Body of pancreas (tissue), 4 donors: ENCODE results near the gene SLCO6A1.

Source experiments
- CTCF ChIP-seq, 7 experiments: fragments of 450-650 bp in 4 of 7; fragments of 200-600 bp in 3 of 7; sonication (generic) in 3 of 7; IDR thresholded peaks; one replicate each; pipeline ENCODE4 v1.5.1; 2016 to 2019; ENCODE audit warnings: antibody characterized with exemption in 7 of 7
- POLR2A ChIP-seq, 3 donors: fragments of 450-650 bp; IDR thresholded peaks; one replicate each; pipeline ENCODE4 v1.6.1; 2016; ENCODE audit warnings: antibody characterized with exemption in 3 of 3, mild to moderate bottlenecking in 2 of 3

DNA sequence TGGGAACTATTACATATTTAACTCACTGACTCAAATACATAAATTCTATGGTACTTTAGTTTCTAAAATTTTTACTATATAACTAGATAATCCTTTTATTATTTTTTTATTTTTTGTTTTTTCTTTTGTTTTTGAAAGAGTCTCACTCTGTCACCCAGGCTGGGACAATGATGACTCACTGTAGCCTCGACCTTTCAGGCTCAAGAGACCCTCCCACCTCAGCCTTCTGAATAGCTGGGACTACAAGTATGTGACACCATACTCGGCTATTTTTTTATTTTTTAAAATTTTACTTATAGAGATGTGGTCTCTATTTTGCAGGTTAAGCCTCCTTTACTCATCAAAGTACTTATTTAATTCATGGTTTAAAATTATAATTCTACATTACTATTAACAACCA is 110.6 kb downstream of the SLCO6A1 start:
- TF ChIP-seq CTCF (IDR thresholded peaks at IDR 0.05) (no peak), POLR2A (IDR thresholded peaks at IDR 0.05) (no peak)
